MM.1S (cell line): ENCODE data around the gene ZCCHC24.

Source experiments
- DNase-seq: peaks from one replicate; pipeline ENCODE4 v3.0.0-alpha.2; 2015
- H2AFZ ChIP-seq: fragments of 300-600 bp; sonication (generic); 2 replicates; pipeline ENCODE4 v1.6.0; 2016; ENCODE audit warnings: antibody characterized with exemption, low read length
- H3F3A ChIP-seq: fragments of 300-600 bp; sonication (generic); 2 replicates; pipeline ENCODE4 v1.6.1; 2016; ENCODE audit warnings: mild to moderate bottlenecking, antibody characterized with exemption, low read length, moderate library complexity, mixed read lengths; ENCODE audit not compliant: insufficient read depth
- H3K27ac ChIP-seq: fragments of 300-600 bp; sonication (generic); 2 replicates; pipeline ENCODE4 v1.5.1; 2016; ENCODE audit warnings: mild to moderate bottlenecking, low read length
- H3K27me3 ChIP-seq: fragments of 300-600 bp; sonication (generic); replicated peaks from 2 replicates; pipeline ENCODE4 v1.6.0; 2016; ENCODE audit warnings: low read length; ENCODE audit not compliant: insufficient read depth
- H3K36me3 ChIP-seq: fragments of 300-600 bp; sonication (generic); replicated peaks from 2 replicates; pipeline ENCODE4 v1.6.1; 2016; ENCODE audit warnings: mild to moderate bottlenecking, low read length, mixed read lengths; ENCODE audit not compliant: insufficient read depth
- H3K4me1 ChIP-seq: fragments of 300-600 bp; sonication (generic); 2 replicates; pipeline ENCODE4 v1.6.1; 2016; ENCODE audit warnings: low read length, mixed read lengths
- H3K4me2 ChIP-seq: fragments of 300-600 bp; sonication (generic); 2 replicates; pipeline ENCODE4 v1.6.0; 2016; ENCODE audit warnings: low read depth, low read length
- H3K4me3 ChIP-seq: fragments of 300-600 bp; sonication (generic); 2 replicates; pipeline ENCODE4 v1.5.1; 2016; ENCODE audit warnings: low read length, mixed read lengths
- H3K79me2 ChIP-seq: fragments of 300-600 bp; sonication (generic); 2 replicates; pipeline ENCODE4 v1.6.1; 2016; ENCODE audit warnings: mixed run types, low read length, mixed read lengths
- H3K9ac ChIP-seq: fragments of 300-600 bp; sonication (generic); 2 replicates; pipeline ENCODE4 v1.6.1; 2016; ENCODE audit warnings: low read length, mixed read lengths
- H3K9me2 ChIP-seq: fragments of 300-600 bp; sonication (generic); replicated peaks from 2 replicates; pipeline ENCODE4 v1.6.1; 2016; ENCODE audit warnings: mild to moderate bottlenecking, low read length, mixed read lengths; ENCODE audit not compliant: insufficient read depth
- H3K9me3 ChIP-seq: fragments of 300-600 bp; sonication (generic); replicated peaks from 2 replicates; pipeline ENCODE4 v1.6.1; 2016; ENCODE audit warnings: mild to moderate bottlenecking, low read length, mixed read lengths; ENCODE audit not compliant: insufficient read depth
- H4K20me1 ChIP-seq: fragments of 300-600 bp; sonication (generic); 2 replicates; pipeline ENCODE4 v1.6.1; 2016; ENCODE audit warnings: mild to moderate bottlenecking, low read length, moderate library complexity, mixed read lengths; ENCODE audit not compliant: insufficient read depth
- CTCF ChIP-seq: fragments of 300-600 bp; sonication (generic); IDR thresholded peaks from 2 replicates; pipeline ENCODE4 v1.5.1; 2016; ENCODE audit warnings: antibody characterized with exemption, low read length, mixed read lengths
- EZH2 ChIP-seq: fragments of 300-600 bp; sonication (generic); optimal IDR thresholded peaks from 2 replicates; pipeline ENCODE3; 2017; ENCODE audit warnings: low read depth, mild to moderate bottlenecking, antibody characterized with exemption, low read length, mixed read lengths
- EZH2phosphoT487 ChIP-seq: fragments of 300-600 bp; sonication (generic); IDR thresholded peaks from 2 replicates; pipeline ENCODE4 v1.6.1; 2018; ENCODE audit warnings: antibody characterized with exemption, low read length

ZCCHC24 gene

GRCh38 chr10:79427965-79428364, 17.5 kb downstream of the ZCCHC24 start:
- no peaks in the 10 kb centered on the region for H3K79me2 ChIP-seq
- no peak overlapping the region for H3K9ac ChIP-seq
- H2AFZ ChIP-seq, result no peak overlapping the region
- no peaks in the 10 kb centered on the region for H3F3A ChIP-seq
- TF ChIP-seq EZH2phosphoT487 (no peak), EZH2 (no peak), CTCF (no peak)
- no peak overlapping the region for H3K4me3 ChIP-seq
- H3K9me2 ChIP-seq, result no peaks in the 10 kb centered on the region
- H3K36me3 ChIP-seq, result no peaks in the 10 kb centered on the region
- no peak overlapping the region for H3K27ac ChIP-seq
- DNase-seq, result no peak
- no peaks in the 10 kb centered on the region for H4K20me1 ChIP-seq
- no peaks in the 10 kb centered on the region for H3K4me1 ChIP-seq
- no peak overlapping the region for H3K4me2 ChIP-seq
- H3K9me3 ChIP-seq, result no peaks in the 10 kb centered on the region
- no peaks in the 10 kb centered on the region for H3K27me3 ChIP-seq

DNA sequence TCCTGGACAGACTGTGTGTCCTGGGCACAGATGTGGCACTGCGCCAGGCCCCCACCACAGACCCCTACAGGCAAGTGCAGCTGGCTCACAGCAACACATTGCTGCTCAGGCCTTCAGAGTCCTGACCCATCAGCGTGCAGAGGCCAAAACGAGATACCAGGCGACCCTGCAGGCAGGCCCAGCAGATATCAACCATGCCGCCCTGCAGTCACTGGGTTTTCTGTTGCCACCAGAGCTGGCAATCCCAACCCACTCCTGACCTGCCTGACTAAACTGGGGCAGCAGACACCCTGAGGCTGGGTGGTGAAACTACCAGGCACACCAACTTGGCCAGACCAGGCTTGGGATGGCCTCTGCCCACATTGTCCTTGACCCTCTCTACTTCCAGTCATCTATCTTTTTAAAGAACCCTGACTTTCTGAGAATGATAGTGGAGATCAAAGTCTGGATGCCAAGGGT, 20.3 kb downstream of the ZCCHC24 start:
- H3K27me3 ChIP-seq, result no peaks in the 10 kb centered on the region
- no peaks in the 10 kb centered on the region for H4K20me1 ChIP-seq
- no peak overlapping the region for H3K4me3 ChIP-seq
- no peaks in the 10 kb centered on the region for H3K4me1 ChIP-seq
- no peaks in the 10 kb centered on the region for H3K79me2 ChIP-seq
- H3K36me3 ChIP-seq, result no peaks in the 10 kb centered on the region
- H3K9me2 ChIP-seq, result no peaks in the 10 kb centered on the region
- no peak overlapping the region for H2AFZ ChIP-seq
- H3K27ac ChIP-seq, result no peak overlapping the region
- H3K9ac ChIP-seq, result no peak overlapping the region
- TF ChIP-seq EZH2phosphoT487 (no peak), EZH2 (no peak), CTCF (no peak)
- DNase-seq, result no peak
- no peaks in the 10 kb centered on the region for H3K9me3 ChIP-seq
- no peak overlapping the region for H3K4me2 ChIP-seq
- no peaks in the 10 kb centered on the region for H3F3A ChIP-seq

GRCh38 chr10:79424221-79425073, 21.0 kb downstream of the ZCCHC24 start:
- Histone ChIP-seq H3K79me2 (no peaks in the 10 kb centered on the region), H3K9ac (no peak overlapping the region), H4K20me1 (no peaks in the 10 kb centered on the region), H3K4me3 (no peak overlapping the region), H3K4me1 (no peaks in the 10 kb centered on the region), H3K27me3 (no peaks in the 10 kb centered on the region), H3K36me3 (no peaks in the 10 kb centered on the region), H3K9me3 (no peaks in the 10 kb centered on the region), H3K27ac (no peak overlapping the region), H3F3A (no peaks in the 10 kb centered on the region), H3K4me2 (no peak overlapping the region), H2AFZ (no peak overlapping the region), H3K9me2 (no peaks in the 10 kb centered on the region)
- DNase-seq, result no peak
- no peak for TF ChIP-seq EZH2phosphoT487
- TF ChIP-seq EZH2, result no peak
- TF ChIP-seq CTCF, result no peak
